Endothelial cell (in vitro differentiated cells): ENCODE results near the gene EVC. TPM values are rescaled to one million over a fixed set of nuclear protein-coding genes. Genes with fewer than 3 reads are reported as not detected.

Source experiments
- DNase-seq: peaks from one replicate; pipeline ENCODE4 v3.0.0; 2021; ENCODE audit warnings: low spot score
- H3K27ac Mint-ChIP-seq: one replicate; pipeline ENCODE4 v1.8.0; 2021; ENCODE audit warnings: mixed read lengths, inconsistent platforms; ENCODE audit not compliant: unreplicated experiment
- H3K27me3 Mint-ChIP-seq: one replicate; pipeline ENCODE4 v1.8.0; 2021; ENCODE audit warnings: mild to moderate bottlenecking, moderate library complexity, mixed read lengths, inconsistent platforms; ENCODE audit not compliant: unreplicated experiment
- H3K36me3 Mint-ChIP-seq: one replicate; pipeline ENCODE4 v1.8.0; 2021; ENCODE audit warnings: mild to moderate bottlenecking, low read depth, mixed read lengths, inconsistent platforms; ENCODE audit not compliant: unreplicated experiment
- H3K4me1 Mint-ChIP-seq: one replicate; pipeline ENCODE4 v1.8.0; 2021; ENCODE audit warnings: mild to moderate bottlenecking, mixed read lengths, inconsistent platforms; ENCODE audit not compliant: unreplicated experiment
- H3K4me3 Mint-ChIP-seq: one replicate; pipeline ENCODE4 v1.8.0; 2021; ENCODE audit warnings: mild to moderate bottlenecking, mixed read lengths, inconsistent platforms; ENCODE audit not compliant: unreplicated experiment
- H3K9me3 Mint-ChIP-seq: one replicate; pipeline ENCODE4 v1.8.0; 2021; ENCODE audit warnings: mixed read lengths, inconsistent platforms; ENCODE audit not compliant: unreplicated experiment
- total RNA-seq: library from RNA; stranded (reverse); fragmentation: NEBNext Ultra II Directional; extraction: Animal tissue kit (Norgen Biotek cat#: 25700); gene quantifications from one replicate; pipeline ENCODE4 v1.2.1, GENCODE V29; 2021; ENCODE audit not compliant: unreplicated experiment
- TF ChIP-seq, protein P1 (sequence below): fragments of 200-600 bp; sonication (generic); IDR thresholded peaks from one replicate; pipeline ENCODE4 v1.5.0; 2021; ENCODE audit warnings: antibody characterized with exemption; ENCODE audit not compliant: unreplicated experiment

The EVC gene
- total RNA-seq, 1 donor from 2014 or later: 14.9 TPM

DNA sequence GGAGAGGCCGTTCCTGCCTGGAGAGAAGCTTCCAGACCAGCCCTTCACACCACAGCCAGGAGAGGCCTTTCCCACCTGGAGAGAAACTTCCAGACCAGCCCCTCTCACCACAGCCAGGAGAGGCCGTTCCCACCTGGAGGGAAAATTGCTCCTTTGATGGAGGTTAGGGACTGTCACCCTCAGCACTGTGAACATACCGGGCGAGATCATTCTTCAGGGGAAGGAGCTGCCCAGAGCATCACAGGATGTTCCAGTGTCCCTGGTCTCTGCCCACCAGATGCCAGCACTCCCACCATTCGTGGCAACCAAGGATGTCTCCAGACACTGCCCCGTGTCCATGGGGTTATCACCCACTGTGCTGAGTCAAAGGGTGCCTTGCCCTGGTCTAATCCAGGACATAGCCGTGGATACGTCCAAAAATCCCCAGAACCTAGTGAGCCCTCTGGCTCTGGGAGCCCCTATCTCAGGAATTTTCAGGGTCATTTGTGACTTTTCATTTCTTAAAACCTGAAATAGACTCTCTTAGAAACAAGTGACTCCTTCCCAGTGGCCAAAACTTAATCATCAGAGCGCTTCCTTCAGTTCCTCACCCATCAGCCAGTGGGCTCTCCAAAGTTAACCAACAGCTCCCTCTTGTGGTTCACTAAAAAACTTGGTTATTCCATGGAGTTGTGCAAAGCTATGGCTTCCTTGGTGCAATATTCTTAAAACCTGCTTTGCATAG, 101.7 kb downstream of the EVC start:
- Mint-ChIP-seq H3K27me3 (peaks cover 7% of the 10 kb centered on the region), H3K36me3 (peaks cover 36% of the 10 kb centered on the region), H3K4me1 (peaks cover 5% of the 10 kb centered on the region), H3K9me3 (no peaks in the 10 kb centered on the region), H3K4me3 (no peak overlapping the region), H3K27ac (no peak overlapping the region)
- peak; percentile 42 for DNase-seq
- TF ChIP-seq, protein P1, sequence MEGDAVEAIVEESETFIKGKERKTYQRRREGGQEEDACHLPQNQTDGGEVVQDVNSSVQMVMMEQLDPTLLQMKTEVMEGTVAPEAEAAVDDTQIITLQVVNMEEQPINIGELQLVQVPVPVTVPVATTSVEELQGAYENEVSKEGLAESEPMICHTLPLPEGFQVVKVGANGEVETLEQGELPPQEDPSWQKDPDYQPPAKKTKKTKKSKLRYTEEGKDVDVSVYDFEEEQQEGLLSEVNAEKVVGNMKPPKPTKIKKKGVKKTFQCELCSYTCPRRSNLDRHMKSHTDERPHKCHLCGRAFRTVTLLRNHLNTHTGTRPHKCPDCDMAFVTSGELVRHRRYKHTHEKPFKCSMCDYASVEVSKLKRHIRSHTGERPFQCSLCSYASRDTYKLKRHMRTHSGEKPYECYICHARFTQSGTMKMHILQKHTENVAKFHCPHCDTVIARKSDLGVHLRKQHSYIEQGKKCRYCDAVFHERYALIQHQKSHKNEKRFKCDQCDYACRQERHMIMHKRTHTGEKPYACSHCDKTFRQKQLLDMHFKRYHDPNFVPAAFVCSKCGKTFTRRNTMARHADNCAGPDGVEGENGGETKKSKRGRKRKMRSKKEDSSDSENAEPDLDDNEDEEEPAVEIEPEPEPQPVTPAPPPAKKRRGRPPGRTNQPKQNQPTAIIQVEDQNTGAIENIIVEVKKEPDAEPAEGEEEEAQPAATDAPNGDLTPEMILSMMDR: peak; percentile 85

DNA sequence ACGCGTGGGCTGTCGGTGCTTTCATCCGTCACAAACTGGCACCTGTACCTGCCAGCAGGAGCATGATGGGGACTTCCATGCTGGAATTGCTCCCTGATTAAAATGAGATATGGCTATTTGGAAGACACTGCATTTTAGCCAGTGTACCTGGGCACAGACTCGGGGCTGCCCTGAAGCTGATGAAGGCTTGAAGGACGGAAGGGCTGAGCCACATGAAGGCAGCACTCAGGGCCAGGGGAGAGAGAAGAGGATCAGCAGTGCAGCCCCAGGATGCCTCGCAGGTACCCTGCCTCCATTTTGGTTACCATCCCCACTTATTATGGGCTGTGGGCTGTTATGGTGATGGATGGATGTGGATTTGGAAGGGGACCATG, 102.9 kb downstream of the EVC start:
- Mint-ChIP-seq H3K4me1 (no peaks in the 10 kb centered on the region), H3K27ac (no peak overlapping the region), H3K4me3 (no peak overlapping the region), H3K27me3 (peaks cover 7% of the 10 kb centered on the region), H3K9me3 (no peaks in the 10 kb centered on the region), H3K36me3 (peaks cover 37% of the 10 kb centered on the region)
- TF ChIP-seq, protein P1: no peak
- DNase-seq: no peak

DNA sequence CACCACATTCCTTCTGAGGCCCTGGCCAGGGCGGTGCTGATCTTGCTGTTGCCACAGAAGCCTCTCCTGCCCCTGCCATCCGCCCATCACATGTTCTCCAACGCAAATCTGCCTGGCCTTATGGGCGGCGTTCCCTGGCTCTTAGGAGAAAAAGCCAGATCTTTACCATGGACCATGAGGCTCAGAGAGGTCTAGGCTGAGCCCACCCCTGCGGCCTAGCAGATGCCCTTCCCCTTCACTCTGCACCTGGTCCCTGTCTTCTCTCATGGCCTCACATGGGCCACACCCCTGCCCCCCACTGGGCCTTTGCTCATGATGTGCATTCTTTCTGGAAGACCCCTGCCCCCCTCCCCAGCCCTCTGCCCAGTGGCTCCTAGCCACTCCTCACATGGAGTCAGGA, 103.4 kb downstream of the EVC start:
- peaks cover 7% of the 10 kb centered on the region for H3K27me3 Mint-ChIP-seq
- no peak overlapping the region for H3K27ac Mint-ChIP-seq
- no peaks in the 10 kb centered on the region for H3K9me3 Mint-ChIP-seq
- DNase-seq: no peak
- TF ChIP-seq, protein P1: no peak
- H3K4me3 Mint-ChIP-seq: no peak overlapping the region
- no peaks in the 10 kb centered on the region for H3K4me1 Mint-ChIP-seq
- H3K36me3 Mint-ChIP-seq: peaks cover 37% of the 10 kb centered on the region

- Mint-ChIP-seq H3K9me3 (no peaks in the 10 kb centered on the region), H3K27me3 (peaks cover 4% of the 10 kb centered on the region), H3K4me1 (no peaks in the 10 kb centered on the region), H3K4me3 (no peak overlapping the region), H3K27ac (no peak overlapping the region), H3K36me3 (peaks cover 33% of the 10 kb centered on the region)
- DNase-seq: no peak
- TF ChIP-seq, protein P1: no peak
Observed at GRCh38 chr4:5815641-5816040, 104.6 kb downstream of the EVC start.

GRCh38 chr4:5816101-5816500, 105.1 kb downstream of the EVC start:
- TF ChIP-seq, protein P1: no peak
- DNase-seq: no peak
- Mint-ChIP-seq H3K4me3 (no peak overlapping the region), H3K36me3 (peaks cover 30% of the 10 kb centered on the region), H3K27me3 (peaks cover 4% of the 10 kb centered on the region), H3K4me1 (no peaks in the 10 kb centered on the region), H3K9me3 (no peaks in the 10 kb centered on the region), H3K27ac (no peak overlapping the region)
